OCI-LY1 (cell line): ENCODE measurements around the gene CAMTA1.

Source experiments
- EZH2 ChIP-seq: fragments of 200-600 bp; sonication (generic), shearing (Covaris generic); IDR thresholded peaks from 2 replicates; pipeline ENCODE4 v1.8.0; 2017; ENCODE audit warnings: borderline replicate concordance, mixed run types, mild to moderate bottlenecking, antibody characterized with exemption, low read length, moderate library complexity, mixed read lengths
- TF ChIP-seq, protein P1 (sequence below): fragments of 200-600 bp; sonication (generic), shearing (Covaris generic); IDR thresholded peaks from 2 replicates; pipeline ENCODE4 v1.5.1; 2017; ENCODE audit warnings: mild to moderate bottlenecking, antibody characterized with exemption, low read length, moderate library complexity, mixed read lengths

DNA sequence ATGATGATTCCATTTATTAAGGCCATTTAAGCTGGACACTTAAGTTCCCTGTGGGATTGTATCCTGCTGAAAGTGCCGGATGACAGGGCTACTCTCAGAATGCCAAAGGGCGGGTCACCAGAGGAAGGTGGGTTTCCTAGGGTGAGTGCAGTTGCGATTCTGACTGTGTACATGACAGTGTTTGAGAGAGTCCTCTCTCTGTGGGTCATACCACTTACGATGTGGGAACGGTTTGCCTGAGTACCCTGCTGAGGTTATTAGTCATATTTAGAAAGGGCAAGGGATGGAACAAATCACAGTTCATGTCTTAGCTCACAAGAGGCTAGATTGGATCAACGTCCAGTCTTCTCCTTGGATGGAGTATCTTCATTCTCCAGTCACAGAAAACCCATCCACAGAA, 461.9 kb downstream of the CAMTA1 start:
- TF ChIP-seq, protein P1, sequence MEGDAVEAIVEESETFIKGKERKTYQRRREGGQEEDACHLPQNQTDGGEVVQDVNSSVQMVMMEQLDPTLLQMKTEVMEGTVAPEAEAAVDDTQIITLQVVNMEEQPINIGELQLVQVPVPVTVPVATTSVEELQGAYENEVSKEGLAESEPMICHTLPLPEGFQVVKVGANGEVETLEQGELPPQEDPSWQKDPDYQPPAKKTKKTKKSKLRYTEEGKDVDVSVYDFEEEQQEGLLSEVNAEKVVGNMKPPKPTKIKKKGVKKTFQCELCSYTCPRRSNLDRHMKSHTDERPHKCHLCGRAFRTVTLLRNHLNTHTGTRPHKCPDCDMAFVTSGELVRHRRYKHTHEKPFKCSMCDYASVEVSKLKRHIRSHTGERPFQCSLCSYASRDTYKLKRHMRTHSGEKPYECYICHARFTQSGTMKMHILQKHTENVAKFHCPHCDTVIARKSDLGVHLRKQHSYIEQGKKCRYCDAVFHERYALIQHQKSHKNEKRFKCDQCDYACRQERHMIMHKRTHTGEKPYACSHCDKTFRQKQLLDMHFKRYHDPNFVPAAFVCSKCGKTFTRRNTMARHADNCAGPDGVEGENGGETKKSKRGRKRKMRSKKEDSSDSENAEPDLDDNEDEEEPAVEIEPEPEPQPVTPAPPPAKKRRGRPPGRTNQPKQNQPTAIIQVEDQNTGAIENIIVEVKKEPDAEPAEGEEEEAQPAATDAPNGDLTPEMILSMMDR = no peak
- TF ChIP-seq EZH2 = no peak
